Upper lobe of right lung (tissue), 1 donor: ENCODE data around the gene FRG2C. TPM values are rescaled to one million over a fixed set of nuclear protein-coding genes. Genes with fewer than 3 reads are reported as not detected.
A peak's percentile ranks its signal among the peaks of the same experiment; 100 is the strongest.
"Not testable (repeated sequence)": the region's sequence is repeated elsewhere in the genome, so short reads cannot be mapped to it uniquely, and the experiment has no call there.

ENCODE experiments used
- ATAC-seq: fragments of 200-7000 bp; cut with Tn5 transposase; one replicate; pipeline ENCODE4 v1.9.1; 2020; ENCODE audit warnings: mild to moderate bottlenecking, moderate library complexity
- DNase-seq: peaks from one replicate; pipeline ENCODE4 v3.0.0-alpha.2; 2020
- H3K27ac ChIP-seq: fragments of 200-600 bp; one replicate; pipeline ENCODE4 v1.8.0; 2022
- H3K27me3 ChIP-seq: fragments of 200-600 bp; one replicate; pipeline ENCODE4 v1.8.0; 2022; ENCODE audit warnings: mild to moderate bottlenecking
- H3K36me3 ChIP-seq: fragments of 200-600 bp; one replicate; pipeline ENCODE4 v1.8.0; 2022
- H3K4me1 ChIP-seq: fragments of 200-600 bp; one replicate; pipeline ENCODE4 v1.8.0; 2022
- H3K4me3 ChIP-seq: fragments of 200-600 bp; one replicate; pipeline ENCODE4 v1.8.0; 2022; ENCODE audit warnings: mild to moderate bottlenecking
- H3K9me3 ChIP-seq: fragments of 200-600 bp; one replicate; pipeline ENCODE4 v1.8.0; 2022
- intact Hi-C: fragments of 100-400 bp; cut with DNase I; formaldehyde crosslinking; loops from one replicate; pipeline ENCODE4 v1.11.0; 2022
- long read RNA-seq: library from polyadenylated mRNA; unstranded; transcript quantifications from one replicate; pipeline ENCODE4 v2.0.0, GENCODE V29; 2021
- total RNA-seq: library from RNA; stranded (reverse); fragmentation: NEBNext Ultra II Directional; extraction: Animal tissue kit (Norgen Biotek cat#: 25700); gene quantifications from one replicate; pipeline ENCODE4 v1.2.1, GENCODE V29; 2021
- TF ChIP-seq, protein P1 (sequence below): fragments of 200-600 bp; IDR thresholded peaks from one replicate; pipeline ENCODE4 v1.8.0; 2022; ENCODE audit warnings: antibody characterized with exemption
- donor health status: DM: no; HTN: yes; CAD: no; lungs with severe emphysema.

Gene FRG2C
- not detected for total RNA-seq
- long read RNA-seq = 0 reads

DNA sequence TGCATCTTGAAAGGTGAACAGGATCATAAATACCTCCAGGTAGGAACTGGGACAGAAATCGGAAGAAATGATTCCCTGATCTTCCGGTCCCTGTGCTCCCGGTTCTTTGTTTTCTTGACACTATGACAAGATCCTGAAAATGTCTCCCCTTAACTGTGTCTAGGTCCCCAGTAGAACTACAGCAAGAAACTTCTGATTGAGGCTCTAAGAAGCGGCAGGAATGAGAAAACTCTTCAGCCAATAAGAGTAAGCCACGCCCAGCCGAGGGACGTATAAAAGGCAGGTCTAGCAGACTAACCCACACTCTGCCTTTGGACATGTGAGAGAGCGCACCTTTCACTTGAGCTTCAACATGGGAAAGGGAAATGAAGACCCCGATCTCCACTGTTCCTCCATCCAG, at the start of gene FRG2C:
TSS of gene FRG2C (plus strand) at position 301 of the 400 bp plus-strand sequence. CDS start at position 353, 52 bp downstream.
- H3K4me1 ChIP-seq, H3K27ac ChIP-seq, H3K9me3 ChIP-seq, ATAC-seq, H3K4me3 ChIP-seq, H3K36me3 ChIP-seq, intact Hi-C loops, DNase-seq: not testable (repeated sequence)
- peaks cover 51% of the 10 kb centered on the region for H3K27me3 ChIP-seq

DNA sequence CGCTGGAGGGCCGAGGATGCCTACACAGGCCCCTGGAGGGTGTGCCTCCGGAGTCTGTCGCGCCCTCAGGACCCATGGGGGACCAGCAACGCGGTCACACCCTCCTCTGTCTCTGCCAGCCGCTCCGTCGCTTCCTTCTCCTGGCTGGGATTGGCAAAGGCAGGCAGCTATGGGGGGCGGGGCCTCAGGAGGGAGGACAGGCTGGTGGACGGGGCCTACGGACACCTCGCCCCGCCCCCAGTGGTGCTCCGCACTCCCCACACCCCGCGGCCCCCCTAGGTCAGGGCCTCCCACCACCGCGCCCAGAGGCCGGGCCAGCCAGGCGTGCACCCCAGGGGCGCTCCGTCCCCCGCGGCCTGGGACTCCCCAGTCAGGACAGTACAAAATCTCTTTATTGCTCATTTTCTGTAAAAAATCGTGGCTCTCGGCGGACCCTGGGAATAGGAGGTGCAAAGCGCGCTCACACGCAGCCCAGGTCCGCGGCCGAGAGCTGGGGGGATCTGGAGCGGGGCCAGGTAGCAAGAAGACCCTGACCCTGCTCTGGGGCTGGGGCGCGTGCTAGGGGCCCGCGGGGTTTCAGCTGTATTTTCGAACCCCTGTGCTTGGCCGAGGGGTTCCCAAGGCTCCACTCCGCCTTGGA, 45.3 kb upstream of the FRG2C start:
- H3K27ac ChIP-seq, H3K4me1 ChIP-seq, H3K36me3 ChIP-seq, intact Hi-C loops, H3K9me3 ChIP-seq: not testable (repeated sequence)
- H3K27me3 ChIP-seq = peaks cover 11% of the 10 kb centered on the region
- peak; percentile 53 for ATAC-seq
- DNase-seq = peak; percentile 86
- peak overlapping the region; percentile 44 for H3K4me3 ChIP-seq

GRCh38 chr3:75619481-75620031, 44.6 kb upstream of the FRG2C start:
- intact Hi-C loops, ATAC-seq: not testable (repeated sequence)
- peak; percentile 64 for DNase-seq

GRCh38 chr3:75621772-75622171, 42.4 kb upstream of the FRG2C start:
- DNase-seq, H3K9me3 ChIP-seq, H3K4me1 ChIP-seq, intact Hi-C loops, H3K36me3 ChIP-seq, H3K4me3 ChIP-seq, ATAC-seq, H3K27ac ChIP-seq: not testable (repeated sequence)
- H3K27me3 ChIP-seq = peaks cover 11% of the 10 kb centered on the region

More at GRCh38 chr3:75619481-75620031, 44.6 kb upstream of the FRG2C start:
- not testable (repeated sequence) for H3K36me3 ChIP-seq, H3K4me1 ChIP-seq, H3K27ac ChIP-seq, H3K9me3 ChIP-seq
- Histone ChIP-seq H3K4me3 (peak overlapping the region; percentile 44), H3K27me3 (peaks cover 11% of the 10 kb centered on the region)

DNA sequence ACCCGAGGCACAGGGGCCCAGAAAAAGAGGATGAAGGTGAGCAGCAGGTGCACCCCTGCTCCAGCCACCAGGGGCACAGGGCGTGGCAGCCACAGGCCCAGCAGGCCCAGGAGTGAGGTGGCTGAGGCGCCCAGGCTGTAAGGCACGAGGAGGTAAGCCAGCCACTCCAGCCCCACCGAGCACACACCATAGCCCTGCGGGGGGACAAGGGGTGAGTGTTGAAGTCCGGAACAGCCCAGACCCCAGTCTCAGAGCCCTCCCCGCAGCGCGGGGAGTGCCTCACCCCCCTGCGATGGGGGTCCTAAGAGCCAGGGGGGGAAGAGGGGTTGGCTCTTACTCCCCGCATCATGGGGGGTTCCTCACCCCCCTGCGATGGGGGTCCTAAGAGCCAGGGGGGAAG, 40.5 kb upstream of the FRG2C start:
- H3K36me3 ChIP-seq, H3K9me3 ChIP-seq, DNase-seq, H3K27ac ChIP-seq, intact Hi-C loops, H3K4me3 ChIP-seq, ATAC-seq, H3K4me1 ChIP-seq: not testable (repeated sequence)
- peaks cover 11% of the 10 kb centered on the region for H3K27me3 ChIP-seq

DNA sequence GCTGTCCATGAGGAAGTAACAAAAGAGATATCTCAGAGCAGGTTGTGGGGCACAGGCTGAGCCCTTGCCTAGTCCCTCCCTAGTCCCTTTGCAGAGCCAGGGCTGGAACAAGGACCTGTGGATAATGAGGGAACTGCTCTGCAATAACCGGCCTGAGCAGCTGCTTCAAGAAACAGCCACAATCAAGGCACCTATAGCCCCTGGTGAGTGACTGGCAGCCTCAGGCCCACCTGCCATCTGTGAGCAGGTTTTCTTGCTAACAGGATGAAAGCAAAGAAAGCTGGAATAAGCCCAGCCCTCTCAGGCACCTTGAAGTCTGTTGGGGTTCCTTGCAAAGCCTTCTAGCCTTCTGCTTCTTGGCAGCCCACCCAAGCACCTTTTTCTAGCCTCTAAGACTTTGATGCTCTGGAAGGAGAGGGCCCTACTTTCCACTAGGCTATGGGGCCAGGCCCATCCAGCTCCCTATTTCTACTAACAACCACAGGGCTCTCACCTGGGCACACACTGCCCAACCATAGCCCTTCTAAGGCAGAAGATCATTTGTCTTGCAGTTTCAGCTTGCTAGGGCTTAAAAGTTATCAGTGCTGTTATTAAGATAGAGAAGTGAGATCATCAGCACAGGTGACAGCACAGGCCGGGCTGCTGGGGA, 33.1 kb upstream of the FRG2C start:
- DNase-seq, H3K36me3 ChIP-seq, H3K4me3 ChIP-seq, H3K27me3 ChIP-seq, H3K27ac ChIP-seq, ATAC-seq, intact Hi-C loops, H3K9me3 ChIP-seq, H3K4me1 ChIP-seq: not testable (repeated sequence)

- Histone ChIP-seq H3K27ac (no peak overlapping the region), H3K4me3 (no peak overlapping the region), H3K36me3 (no peaks in the 10 kb centered on the region), H3K9me3 (no peaks in the 10 kb centered on the region), H3K27me3 (no peaks in the 10 kb centered on the region), H3K4me1 (no peaks in the 10 kb centered on the region)
- DNase-seq (no peak), ATAC-seq (no peak)
- intact Hi-C loops = no loop called here
- TF ChIP-seq, protein P1, sequence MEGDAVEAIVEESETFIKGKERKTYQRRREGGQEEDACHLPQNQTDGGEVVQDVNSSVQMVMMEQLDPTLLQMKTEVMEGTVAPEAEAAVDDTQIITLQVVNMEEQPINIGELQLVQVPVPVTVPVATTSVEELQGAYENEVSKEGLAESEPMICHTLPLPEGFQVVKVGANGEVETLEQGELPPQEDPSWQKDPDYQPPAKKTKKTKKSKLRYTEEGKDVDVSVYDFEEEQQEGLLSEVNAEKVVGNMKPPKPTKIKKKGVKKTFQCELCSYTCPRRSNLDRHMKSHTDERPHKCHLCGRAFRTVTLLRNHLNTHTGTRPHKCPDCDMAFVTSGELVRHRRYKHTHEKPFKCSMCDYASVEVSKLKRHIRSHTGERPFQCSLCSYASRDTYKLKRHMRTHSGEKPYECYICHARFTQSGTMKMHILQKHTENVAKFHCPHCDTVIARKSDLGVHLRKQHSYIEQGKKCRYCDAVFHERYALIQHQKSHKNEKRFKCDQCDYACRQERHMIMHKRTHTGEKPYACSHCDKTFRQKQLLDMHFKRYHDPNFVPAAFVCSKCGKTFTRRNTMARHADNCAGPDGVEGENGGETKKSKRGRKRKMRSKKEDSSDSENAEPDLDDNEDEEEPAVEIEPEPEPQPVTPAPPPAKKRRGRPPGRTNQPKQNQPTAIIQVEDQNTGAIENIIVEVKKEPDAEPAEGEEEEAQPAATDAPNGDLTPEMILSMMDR = no peak
Observed at GRCh38 chr3:75631541-75631940, 32.6 kb upstream of the FRG2C start.

DNA sequence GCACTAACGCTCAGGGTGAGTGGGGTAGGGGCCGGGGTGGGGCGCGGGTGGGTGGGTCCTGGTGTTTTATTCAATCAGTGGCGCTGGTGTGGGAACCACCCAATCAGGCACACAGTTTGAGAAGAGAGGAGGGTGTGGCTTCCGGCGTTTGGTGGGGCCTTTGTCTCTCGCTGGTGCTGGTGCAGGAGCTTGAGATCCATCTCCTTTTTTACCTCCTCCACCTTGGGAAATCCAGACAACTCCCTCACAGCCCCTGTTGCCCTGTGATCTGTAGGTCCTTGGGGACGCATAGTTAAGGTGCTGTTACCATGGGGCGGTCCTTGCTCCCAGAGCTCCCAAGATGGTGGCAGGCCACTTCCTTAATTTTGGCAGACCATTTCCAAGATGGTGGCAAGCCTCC, 25.2 kb upstream of the FRG2C start:
- H3K4me1 ChIP-seq, H3K27me3 ChIP-seq, intact Hi-C loops, DNase-seq, H3K27ac ChIP-seq, H3K9me3 ChIP-seq, H3K36me3 ChIP-seq, H3K4me3 ChIP-seq, ATAC-seq: not testable (repeated sequence)

GRCh38 chr3:75641107-75641517, 23.0 kb upstream of the FRG2C start:
- ATAC-seq, H3K36me3 ChIP-seq, H3K4me1 ChIP-seq, intact Hi-C loops, H3K9me3 ChIP-seq, H3K27ac ChIP-seq, H3K27me3 ChIP-seq: not testable (repeated sequence)
- peak; percentile 83 for DNase-seq
- peak overlapping the region; percentile 51 for H3K4me3 ChIP-seq
